Measurements from ENCODE around the gene PTPRR.

DNA sequence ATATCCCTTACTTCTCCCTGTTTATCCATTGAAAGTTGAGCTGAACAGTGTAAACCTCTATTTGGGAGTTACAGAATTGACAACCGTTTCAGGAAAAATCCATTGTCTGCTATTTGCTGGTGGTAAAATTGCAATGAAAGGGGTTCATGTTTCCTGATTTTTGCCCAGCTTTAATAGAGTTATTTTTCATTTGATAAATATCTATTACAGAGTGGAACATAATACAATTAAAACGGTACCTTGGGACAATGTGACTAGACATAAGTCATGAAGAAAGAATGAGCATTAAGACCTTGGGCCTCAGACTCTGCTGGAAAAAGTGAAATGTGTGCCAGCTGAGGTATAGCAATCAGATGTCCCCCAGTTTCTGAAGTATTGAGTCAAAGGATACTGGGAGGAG, 13.1 kb downstream of the PTPRR start:
- TF ChIP-seq, protein P1, sequence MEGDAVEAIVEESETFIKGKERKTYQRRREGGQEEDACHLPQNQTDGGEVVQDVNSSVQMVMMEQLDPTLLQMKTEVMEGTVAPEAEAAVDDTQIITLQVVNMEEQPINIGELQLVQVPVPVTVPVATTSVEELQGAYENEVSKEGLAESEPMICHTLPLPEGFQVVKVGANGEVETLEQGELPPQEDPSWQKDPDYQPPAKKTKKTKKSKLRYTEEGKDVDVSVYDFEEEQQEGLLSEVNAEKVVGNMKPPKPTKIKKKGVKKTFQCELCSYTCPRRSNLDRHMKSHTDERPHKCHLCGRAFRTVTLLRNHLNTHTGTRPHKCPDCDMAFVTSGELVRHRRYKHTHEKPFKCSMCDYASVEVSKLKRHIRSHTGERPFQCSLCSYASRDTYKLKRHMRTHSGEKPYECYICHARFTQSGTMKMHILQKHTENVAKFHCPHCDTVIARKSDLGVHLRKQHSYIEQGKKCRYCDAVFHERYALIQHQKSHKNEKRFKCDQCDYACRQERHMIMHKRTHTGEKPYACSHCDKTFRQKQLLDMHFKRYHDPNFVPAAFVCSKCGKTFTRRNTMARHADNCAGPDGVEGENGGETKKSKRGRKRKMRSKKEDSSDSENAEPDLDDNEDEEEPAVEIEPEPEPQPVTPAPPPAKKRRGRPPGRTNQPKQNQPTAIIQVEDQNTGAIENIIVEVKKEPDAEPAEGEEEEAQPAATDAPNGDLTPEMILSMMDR (IDR thresholded peaks at IDR 0.05) = no peak
- no peak for TF ChIP-seq POLR2A (IDR thresholded peaks at IDR 0.05)

All from body of pancreas (tissue), 4 donors.